CMK (cell line): ENCODE data around the gene UNC5A.
"Not testable (repeated sequence)": the region's sequence is repeated elsewhere in the genome, so short reads cannot be mapped to it uniquely, and the experiment has no call there.

Experiments
- DNase-seq: peaks from one replicate; pipeline ENCODE4 v3.0.0-alpha.2; 2010; ENCODE audit warnings: low read depth

The UNC5A gene

DNA sequence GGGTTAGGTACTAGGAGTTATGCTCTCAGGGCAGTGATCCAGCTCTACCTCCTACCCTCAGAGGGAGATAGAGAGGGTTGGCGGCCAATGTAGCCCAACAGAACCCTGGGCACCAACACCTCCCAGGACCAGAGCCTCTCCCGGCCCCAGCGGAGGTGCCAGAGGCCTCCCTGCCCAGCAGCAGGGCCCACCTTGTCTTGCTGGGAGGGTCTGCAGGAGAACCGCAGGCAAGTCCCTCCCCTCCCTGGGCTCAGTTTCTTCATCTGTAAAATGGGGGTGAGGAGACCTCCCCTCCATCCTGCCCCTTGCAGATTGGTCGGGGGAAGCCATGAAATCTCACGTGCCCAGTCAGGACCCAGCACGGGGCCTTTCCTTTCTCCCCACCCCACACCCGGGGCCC lies 54.4 kb downstream of the UNC5A start:
- no peak for DNase-seq

GRCh38 chr5:176865964-176866363 lies 55.6 kb downstream of the UNC5A start:
- no peak for DNase-seq

DNA sequence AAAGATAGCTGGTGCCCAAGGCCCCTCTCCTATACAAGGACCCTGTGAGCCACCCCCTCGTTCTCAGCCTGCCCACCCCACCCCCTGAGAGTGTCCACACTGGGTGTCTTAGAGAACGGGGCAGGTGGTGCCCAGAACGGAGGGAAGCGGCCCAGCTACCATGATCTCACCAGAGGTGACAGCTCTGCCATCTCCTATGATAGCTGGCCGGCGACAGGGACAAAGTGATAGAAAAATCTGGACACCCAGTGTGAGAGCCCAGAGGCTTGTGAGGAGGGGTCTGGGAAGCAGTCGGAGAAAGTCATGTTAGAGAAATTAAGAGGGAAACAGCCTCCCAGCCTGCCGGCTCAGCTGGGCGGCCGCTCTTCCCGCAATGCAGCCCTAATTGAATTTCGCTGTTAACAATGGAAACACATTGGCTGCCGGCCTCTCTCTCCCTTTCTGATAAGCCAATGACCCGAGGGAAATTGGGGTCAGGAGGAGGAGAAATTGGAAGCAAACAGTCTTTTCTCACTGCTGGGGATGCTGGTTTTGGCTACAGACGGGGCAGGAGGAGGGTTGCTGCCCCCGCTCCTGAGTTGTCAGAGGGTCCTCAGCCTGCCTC lies 56.5 kb downstream of the UNC5A start:
- no peak for DNase-seq

- DNase-seq: no peak
These were observed 57.8 kb downstream of the UNC5A start for GRCh38 chr5:176868126-176868525.

- no peak for DNase-seq
These were observed 58.4 kb downstream of the UNC5A start for GRCh38 chr5:176868731-176869130.

DNA sequence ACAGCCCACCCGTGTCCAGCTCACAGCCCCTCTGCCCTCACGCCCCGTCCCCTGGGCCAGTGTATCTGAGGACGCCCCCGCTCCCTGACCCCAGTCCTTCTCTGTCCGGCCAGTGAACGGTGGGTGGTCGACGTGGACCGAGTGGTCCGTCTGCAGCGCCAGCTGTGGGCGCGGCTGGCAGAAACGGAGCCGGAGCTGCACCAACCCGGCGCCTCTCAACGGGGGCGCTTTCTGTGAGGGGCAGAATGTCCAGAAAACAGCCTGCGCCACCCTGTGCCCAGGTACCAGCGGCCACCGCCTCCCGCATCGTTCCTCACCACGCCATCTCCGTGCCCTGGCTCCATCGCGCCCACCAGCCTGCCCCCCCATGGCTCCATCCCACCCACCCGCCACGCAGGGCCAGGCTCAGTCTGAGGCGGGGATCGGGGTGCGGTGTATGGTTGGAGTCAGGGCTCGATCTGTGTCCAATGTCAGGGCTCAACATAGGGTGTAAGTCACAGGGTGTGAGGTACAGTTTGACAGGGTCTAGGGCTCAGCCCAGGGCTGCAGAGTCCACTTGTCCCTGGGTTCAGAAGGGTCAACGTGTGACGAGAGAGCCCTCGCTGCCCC lies 59.2 kb downstream of the UNC5A start:
- no peak for DNase-seq

DNA sequence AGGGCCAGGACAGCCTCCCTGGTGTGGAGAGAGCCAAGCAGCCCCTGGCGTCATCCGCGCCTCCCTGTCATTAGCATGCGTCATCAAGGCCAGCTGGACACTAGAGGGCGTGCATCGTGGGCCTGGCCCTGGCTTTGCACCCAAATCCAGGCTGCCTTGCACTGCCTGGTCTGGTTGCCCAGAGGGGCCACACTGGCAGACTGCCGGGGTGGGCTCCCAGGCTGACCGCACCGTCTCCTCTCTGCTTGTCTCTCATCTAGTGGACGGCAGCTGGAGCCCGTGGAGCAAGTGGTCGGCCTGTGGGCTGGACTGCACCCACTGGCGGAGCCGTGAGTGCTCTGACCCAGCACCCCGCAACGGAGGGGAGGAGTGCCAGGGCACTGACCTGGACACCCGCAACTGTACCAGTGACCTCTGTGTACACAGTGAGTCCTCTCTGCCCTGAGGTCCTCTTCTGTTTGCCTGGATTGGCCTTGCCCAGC lies 59.8 kb downstream of the UNC5A start:
- no peak for DNase-seq

DNA sequence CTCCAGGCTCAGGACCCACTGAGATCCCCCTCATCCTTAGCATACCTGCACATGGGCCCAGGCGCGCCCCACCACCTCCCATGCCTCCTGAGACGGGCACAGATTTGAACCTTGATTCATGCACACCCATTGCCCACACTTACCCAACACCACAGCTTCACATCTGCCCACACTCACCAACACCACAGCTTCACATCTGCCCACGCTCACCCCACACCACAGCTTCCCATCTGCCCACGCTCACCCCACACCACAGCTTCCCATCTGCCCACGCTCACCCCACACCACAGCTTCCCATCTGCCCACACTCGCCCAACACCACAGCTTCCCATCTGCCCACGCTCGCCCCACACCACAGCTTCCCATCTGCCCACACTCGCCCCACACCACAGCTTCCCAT lies 60.3 kb downstream of the UNC5A start:
- not testable (repeated sequence) for DNase-seq

DNA sequence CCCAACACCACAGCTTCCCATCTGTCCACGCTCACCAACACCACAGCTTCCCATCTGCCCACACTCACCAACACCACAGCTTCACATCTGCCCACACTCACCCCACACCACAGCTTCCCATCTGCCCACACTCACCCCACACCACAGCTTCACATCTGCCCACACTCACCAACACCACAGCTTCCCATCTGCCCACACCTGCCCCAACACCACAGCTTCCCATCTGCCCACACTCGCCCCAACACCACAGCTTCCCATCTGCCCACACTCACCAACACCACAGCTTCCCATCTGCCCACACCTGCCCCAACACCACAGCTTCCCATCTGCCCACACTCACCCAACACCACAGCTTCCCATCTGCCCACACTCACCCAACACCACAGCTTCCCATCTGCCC lies 62.2 kb downstream of the UNC5A start:
- DNase-seq: not testable (repeated sequence)

- DNase-seq: not testable (repeated sequence)
These were observed 62.7 kb downstream of the UNC5A start for GRCh38 chr5:176873011-176873410.

- no peak for DNase-seq
These were observed 63.3 kb downstream of the UNC5A start for GRCh38 chr5:176873541-176874172.

DNA sequence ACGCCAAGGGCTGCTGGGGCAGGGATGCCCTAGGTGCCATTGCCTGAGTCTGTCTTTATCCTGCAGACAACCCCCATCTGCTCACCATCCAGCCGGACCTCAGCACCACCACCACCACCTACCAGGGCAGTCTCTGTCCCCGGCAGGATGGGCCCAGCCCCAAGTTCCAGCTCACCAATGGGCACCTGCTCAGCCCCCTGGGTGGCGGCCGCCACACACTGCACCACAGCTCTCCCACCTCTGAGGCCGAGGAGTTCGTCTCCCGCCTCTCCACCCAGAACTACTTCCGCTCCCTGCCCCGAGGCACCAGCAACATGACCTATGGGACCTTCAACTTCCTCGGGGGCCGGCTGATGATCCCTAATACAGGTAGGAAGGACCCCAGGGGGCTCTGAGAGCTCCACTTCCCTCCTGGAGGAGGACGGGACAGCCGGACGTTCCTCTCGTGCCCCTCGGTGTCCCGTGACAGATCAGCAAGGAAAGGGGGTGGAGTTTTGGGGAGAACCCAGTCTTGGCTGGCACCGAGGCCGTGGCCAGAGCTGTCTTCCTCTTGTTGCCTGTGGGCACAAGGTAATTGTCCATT lies 63.9 kb downstream of the UNC5A start:
- no peak for DNase-seq

DNA sequence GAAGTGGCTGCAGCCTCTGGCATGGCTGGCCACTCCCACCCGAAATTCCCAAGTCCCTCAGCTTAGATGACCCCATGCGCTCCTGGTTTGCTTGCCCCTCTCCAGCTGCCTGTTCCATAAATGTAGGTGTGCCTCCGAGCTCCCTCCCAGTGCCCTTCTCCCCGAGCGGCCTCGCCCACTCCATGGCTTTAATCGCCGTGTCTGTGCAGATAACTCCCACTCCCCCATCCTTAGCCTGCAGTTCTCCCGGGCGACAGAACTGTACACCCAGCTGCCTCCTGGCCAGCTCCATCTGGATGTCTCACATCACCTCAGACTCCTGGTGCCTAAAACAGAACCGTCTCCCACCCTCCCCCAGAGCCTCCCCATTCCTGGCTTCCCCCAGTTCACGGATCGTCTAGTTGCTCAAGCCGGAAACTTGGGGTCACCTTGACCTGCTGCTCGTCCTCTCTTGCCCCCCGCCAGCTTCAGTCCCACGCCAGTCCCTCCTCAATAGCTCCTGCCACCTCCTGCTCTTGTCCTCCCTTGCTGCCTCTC lies 64.7 kb downstream of the UNC5A start:
- no peak for DNase-seq

DNA sequence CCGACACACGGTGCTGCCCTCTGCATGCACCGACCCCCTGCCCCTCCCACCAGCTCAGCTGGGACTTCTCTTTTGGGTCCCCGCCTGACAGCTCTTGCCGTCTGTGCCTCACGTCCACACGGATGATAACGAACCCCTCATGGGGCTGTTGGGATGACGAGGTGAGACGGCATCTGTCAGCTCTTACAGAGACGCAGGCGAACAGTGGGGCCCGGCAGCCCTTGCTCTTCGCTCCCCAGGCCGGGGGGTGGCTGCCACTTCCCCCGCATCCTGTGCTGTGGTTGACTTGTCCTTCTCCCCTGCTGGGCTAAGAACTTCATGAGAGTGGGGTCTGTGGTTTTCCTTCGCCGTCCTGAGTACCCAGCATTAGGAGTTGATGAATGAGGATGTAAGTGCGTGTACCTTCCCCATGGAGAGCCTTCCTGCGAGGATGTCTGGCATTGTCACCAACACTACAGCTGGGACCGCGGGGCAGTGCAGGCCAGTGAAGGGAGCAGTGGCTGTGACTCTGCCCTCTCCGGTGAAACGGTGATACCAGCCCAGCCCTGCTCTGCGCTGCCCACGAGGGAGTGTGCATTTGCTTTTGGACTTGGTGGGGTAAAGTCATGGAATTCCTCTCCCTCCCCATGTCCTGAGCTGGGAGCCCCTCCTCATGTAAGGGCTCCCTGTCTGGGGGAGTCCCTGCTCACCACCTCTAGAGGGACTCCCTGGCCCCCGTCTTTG lies 65.6 kb downstream of the UNC5A start:
- no peak for DNase-seq

GRCh38 chr5:176876506-176877431 lies 66.4 kb downstream of the UNC5A start:
- DNase-seq: no peak

GRCh38 chr5:176877793-176878331 lies 67.5 kb downstream of the UNC5A start:
- DNase-seq: no peak

- DNase-seq: no peak
These were observed 68.1 kb downstream of the UNC5A start for GRCh38 chr5:176878463-176878862.

- DNase-seq: no peak
These were observed 68.7 kb downstream of the UNC5A start for GRCh38 chr5:176878906-176879662.

DNA sequence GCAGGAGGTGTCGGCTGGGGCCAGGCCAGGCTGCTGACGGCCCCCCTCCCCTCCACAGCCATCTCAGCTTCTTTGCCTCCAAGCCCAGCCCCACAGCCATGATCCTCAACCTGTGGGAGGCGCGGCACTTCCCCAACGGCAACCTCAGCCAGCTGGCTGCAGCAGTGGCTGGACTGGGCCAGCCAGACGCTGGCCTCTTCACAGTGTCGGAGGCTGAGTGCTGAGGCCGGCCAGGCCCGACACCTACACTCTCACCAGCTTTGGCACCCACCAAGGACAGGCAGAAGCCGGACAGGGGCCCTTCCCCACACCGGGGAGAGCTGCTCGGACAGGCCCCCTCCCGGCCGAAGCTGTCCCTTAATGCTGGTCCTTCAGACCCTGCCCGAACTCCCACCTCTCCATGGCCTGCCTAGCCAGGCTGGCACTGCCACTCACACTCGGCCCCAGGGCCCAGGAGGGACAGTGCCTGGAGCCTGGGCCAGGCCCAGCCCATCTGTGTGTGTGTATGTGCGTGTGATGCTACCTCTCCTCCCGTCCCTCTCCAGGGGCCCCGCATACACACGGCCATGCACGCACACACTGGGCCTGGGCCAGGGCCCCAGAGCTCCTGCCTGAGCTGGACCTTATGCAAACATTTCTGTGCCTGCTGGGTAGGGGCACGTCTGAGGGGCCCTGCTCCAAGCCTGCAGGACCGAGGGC lies 69.5 kb downstream of the UNC5A start:
- DNase-seq: no peak
